ENCODE data around the gene DDIT4.
"Not testable (repeated sequence)": the region's sequence is repeated elsewhere in the genome, so short reads cannot be mapped to it uniquely, and the experiment has no call there.

Gene DDIT4

GRCh38 chr10:72242675-72243074, 31.0 kb upstream of the DDIT4 start:
- H3K4me3 ChIP-seq (ENCODE audit: low read depth, low read length) = no peak overlapping the region
- TF ChIP-seq CTCF (IDR thresholded peaks at IDR 0.05; ENCODE audit: low read depth, low read length) = no peak

- TF ChIP-seq CTCF (IDR thresholded peaks at IDR 0.05; ENCODE audit: low read depth, low read length) = 0 out of 2 replicates have a peak, but pooled peaks have one; percentile 28
- H3K4me3 ChIP-seq (ENCODE audit: low read depth, low read length) = no peak overlapping the region
Measured at GRCh38 chr10:72243822-72244437, 29.8 kb upstream of the DDIT4 start.

GRCh38 chr10:72244573-72245038, 29.1 kb upstream of the DDIT4 start:
- TF ChIP-seq CTCF (IDR thresholded peaks at IDR 0.05; ENCODE audit: low read depth, low read length) = no peak
- H3K4me3 ChIP-seq (ENCODE audit: low read depth, low read length) = no peak overlapping the region

GRCh38 chr10:72245949-72246525, 27.7 kb upstream of the DDIT4 start:
- H3K4me3 ChIP-seq (ENCODE audit: low read depth, low read length) = no peak overlapping the region
- TF ChIP-seq CTCF (IDR thresholded peaks at IDR 0.05; ENCODE audit: low read depth, low read length) = no peak

GRCh38 chr10:72248468-72249151, 25.1 kb upstream of the DDIT4 start:
- TF ChIP-seq CTCF (IDR thresholded peaks at IDR 0.05; ENCODE audit: low read depth, low read length) = no peak
- no peak overlapping the region for H3K4me3 ChIP-seq (ENCODE audit: low read depth, low read length)

GRCh38 chr10:72249176-72249862, 24.4 kb upstream of the DDIT4 start:
- H3K4me3 ChIP-seq (ENCODE audit: low read depth, low read length) = not testable (repeated sequence)

GRCh38 chr10:72250666-72251065, 23.1 kb upstream of the DDIT4 start:
- TF ChIP-seq CTCF (IDR thresholded peaks at IDR 0.05; ENCODE audit: low read depth, low read length) = no peak
- H3K4me3 ChIP-seq (ENCODE audit: low read depth, low read length) = no peak overlapping the region
